ENCODE results near the gene LHFPL2. TPM values are rescaled to one million over a fixed set of nuclear protein-coding genes. Genes with fewer than 3 reads are reported as not detected.

The LHFPL2 gene
- total and polyA plus RNA-seq, 9 of the 15 experiments (the other 6 are each of a cell fraction or from before 2014, with no cell fraction given) = 1.0 to 6.6 (median 4.6) TPM

DNA sequence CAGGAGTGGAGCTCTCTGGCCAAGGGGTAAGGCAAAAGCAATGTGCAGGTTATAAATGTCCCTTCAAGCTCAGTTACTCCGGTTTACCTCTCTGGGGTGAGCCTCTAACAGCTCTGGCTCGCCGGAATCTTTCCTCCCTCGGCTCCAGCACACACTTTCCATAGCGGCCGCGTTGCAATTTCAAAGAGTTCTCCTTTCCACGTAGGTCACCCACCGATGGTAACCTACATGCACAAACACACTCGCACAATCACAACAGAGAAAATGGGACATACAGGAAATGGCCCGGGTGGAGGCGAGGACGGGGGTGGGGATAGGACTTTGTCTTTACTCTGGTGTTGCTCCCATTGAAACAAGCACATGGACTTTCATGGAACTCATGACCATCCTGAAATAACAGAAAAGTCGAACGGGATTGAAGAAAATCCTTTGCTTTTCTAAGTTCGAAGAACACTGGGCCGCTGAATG lies 1.2 kb downstream of the LHFPL2 start:
- H3K4me3 ChIP-seq = peak overlapping the region; percentile 66
- H3K9ac ChIP-seq (ENCODE audit: insufficient read depth in 1 of 2, low read depth in 2 of 2, low read length in 2 of 2) = peak overlapping the region; percentile 66 to 92; a peak in 2 of 4 replicates
- in situ Hi-C loops (cut with MboI) (no loop called here), intact Hi-C loops (cut with micrococcal nuclease) (no loop called here)
- no peak overlapping the region for H3K27ac ChIP-seq (ENCODE audit: extremely low read depth, low read depth, low read length)
- no peaks in the 10 kb centered on the region for H4K20me1 ChIP-seq (replicated peaks; ENCODE audit: control insufficient read depth, insufficient read depth, low read length)
- H3K9me3 ChIP-seq (replicated peaks; ENCODE audit: control insufficient read depth, insufficient read depth, low read depth, low read length) = no peaks in the 10 kb centered on the region
- peak overlapping the region; percentile 95; the same call in 1 of the 2 replicates for H2AFZ ChIP-seq (ENCODE audit: low read depth, low read length)
- H3K4me2 ChIP-seq (ENCODE audit: insufficient read depth, low read length) = peak overlapping the region; percentile 76
- ATAC-seq = no peak
- no peaks in the 10 kb centered on the region for H3K9me1 ChIP-seq (ENCODE audit: control insufficient read depth, insufficient read depth, low read length)
- BruUV-seq (replicated peaks) = no TSS peak
- H3K36me3 ChIP-seq (ENCODE audit: control insufficient read depth, insufficient read depth, low read length) = no peaks in the 10 kb centered on the region
- no peaks in the 10 kb centered on the region for H3K79me2 ChIP-seq (ENCODE audit: control insufficient read depth, insufficient read depth, low read length)
- H3K27me3 ChIP-seq (ENCODE audit: control insufficient read depth in 2 of 2, insufficient read depth in 2 of 2, low read length in 2 of 2) = no peaks in the 10 kb centered on the region; a peak in 1 of 5 replicates
- TF ChIP-seq CHD2 (IDR thresholded peaks at IDR 0.05; ENCODE audit: low read depth, low read length) = no peak
- TF ChIP-seq JUN (IDR thresholded peaks at IDR 0.05; ENCODE audit: borderline replicate concordance, low read depth, low read length) = no peak
- 0 out of 2 replicates have a peak, but pooled peaks have one; percentile 16 for TF ChIP-seq JUN (CRISPR knock-in tag; IDR thresholded peaks at IDR 0.05; ENCODE audit: borderline replicate concordance)
- TF ChIP-seq ZBTB5 (IDR thresholded peaks at IDR 0.05) = no peak
- TF ChIP-seq TCF7 (IDR thresholded peaks at IDR 0.05; ENCODE audit: borderline replicate concordance) = no peak
- TF ChIP-seq MEIS2 (IDR thresholded peaks at IDR 0.05; ENCODE audit: partially characterized antibody) = no peak
- 0 out of 2 replicates have a peak, but pooled peaks have one; percentile 41 for TF ChIP-seq GABPB1 (CRISPR knock-in tag; IDR thresholded peaks at IDR 0.05)
- TF ChIP-seq FOXA3 (CRISPR knock-in tag; conservative IDR thresholded peaks at IDR 0.05 in 1 of 2, IDR thresholded peaks at IDR 0.05 in 1 of 2) = 0 out of 4 replicates have a peak, but pooled peaks of 1 of the 2 experiments have one; percentile 22
- no peak for TF ChIP-seq ZNF311 (CRISPR knock-in tag; IDR thresholded peaks at IDR 0.05)
- 0 out of 2 replicates have a peak, but pooled peaks have one; percentile 52 for TF ChIP-seq ZBTB40 (IDR thresholded peaks at IDR 0.05)
- no peak for TF ChIP-seq ZBTB40 (CRISPR knock-in tag; IDR thresholded peaks at IDR 0.05)
- peaks cover 9 to 19% of the 10 kb centered on the region in 2 experiments; a peak in 4 of 5 replicates for H3K4me1 ChIP-seq (replicated peaks in 1 of 2; ENCODE audit: control insufficient read depth in 2 of 2, insufficient read depth in 2 of 2, low read length in 2 of 2)
- FAIRE-seq = no peak
- no peak for DNase-seq (ENCODE audit: extremely low read depth in 1 of 4, low spot score in 3 of 4)
- POLR2A ChIA-PET = interaction anchor here (0.9 to 2.4 kb wide), 2 partner anchors 11 to 12 kb away, joined by 3 to 11 read pairs; no protein-coding TSS in a partner anchor
- WGBS (ENCODE audit: insufficient coverage, low coverage, missing lambda C conversion rate) = 22% methylated on average over 15 of the region's 17 CpGs
- CTCF ChIA-PET (ENCODE audit: low intra/inter-chr PET ratio) = no interaction called here

All from K562 (cell line).